ENCODE results near the gene SLC38A10. TPM values are rescaled to one million over a fixed set of nuclear protein-coding genes. Genes with fewer than 3 reads are reported as not detected.

SLC38A10 gene
- total RNA-seq, 2 experiments from 2014 or later: 56.0 to 147 TPM

DNA sequence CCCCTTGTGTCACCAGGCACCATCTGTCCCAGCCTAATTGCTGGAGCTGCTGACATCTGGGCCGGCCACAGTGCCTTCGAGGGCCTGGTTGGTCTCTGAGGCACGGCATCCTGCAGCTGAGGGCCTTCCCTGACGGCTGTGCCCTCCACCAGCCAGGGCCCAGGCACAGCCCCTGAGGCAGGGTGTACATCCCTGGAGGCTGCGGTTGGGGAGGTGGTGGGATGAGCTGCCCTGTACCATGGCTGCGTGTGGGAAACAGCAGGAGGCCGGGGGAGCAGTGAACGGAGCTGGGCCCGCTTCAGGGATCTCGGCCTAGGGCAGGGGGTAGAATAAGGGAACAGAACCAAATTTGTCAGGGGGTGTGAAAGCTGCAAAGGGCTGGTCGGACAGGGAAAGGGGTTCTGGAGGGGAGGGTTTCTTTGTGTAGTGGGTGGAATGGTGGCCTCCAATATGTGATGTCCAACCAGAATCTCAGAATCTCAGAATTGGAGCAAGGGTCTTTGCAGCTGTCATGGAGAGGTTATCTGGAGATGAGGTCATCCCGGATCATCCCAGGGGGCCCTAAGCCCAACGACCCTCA lies 10.0 kb upstream of the SLC38A10 start:
- BruUV-seq (replicated peaks): no TSS peak
- Histone ChIP-seq H3K9me2 (ENCODE audit: insufficient read depth, low read length) (no peaks in the 10 kb centered on the region), H3K4me2 (ENCODE audit: low read length) (no peak overlapping the region), H3K79me2 (ENCODE audit: insufficient read depth, low read depth, low read length) (no peaks in the 10 kb centered on the region), H4K20me1 (ENCODE audit: insufficient read depth, low read length) (no peaks in the 10 kb centered on the region), H3K36me3 (ENCODE audit: insufficient read depth, low read length) (no peaks in the 10 kb centered on the region), H3K9me3 (ENCODE audit: low read length) (no peaks in the 10 kb centered on the region), H3K4me1 (ENCODE audit: insufficient read depth, low read length, poor library complexity, severe bottlenecking) (no peaks in the 10 kb centered on the region), H3K4me3 (ENCODE audit: low read depth, low read length, poor library complexity, severe bottlenecking) (no peak overlapping the region), H3K27ac (ENCODE audit: low read depth, low read length, poor library complexity, severe bottlenecking) (no peak overlapping the region), H2AFZ (ENCODE audit: low read length) (no peak overlapping the region)
- ChIA-PET POLR2A (interaction anchor here (0.6 kb wide), 1 partner anchor 203 kb away, joined by 3 read pairs; no protein-coding TSS in a partner anchor), CTCF (ENCODE audit: unreplicated experiment) (no interaction called here)
- intact Hi-C loops (cut with micrococcal nuclease; ENCODE audit: unreplicated experiment): no loop called here
- TF ChIP-seq, protein P1, sequence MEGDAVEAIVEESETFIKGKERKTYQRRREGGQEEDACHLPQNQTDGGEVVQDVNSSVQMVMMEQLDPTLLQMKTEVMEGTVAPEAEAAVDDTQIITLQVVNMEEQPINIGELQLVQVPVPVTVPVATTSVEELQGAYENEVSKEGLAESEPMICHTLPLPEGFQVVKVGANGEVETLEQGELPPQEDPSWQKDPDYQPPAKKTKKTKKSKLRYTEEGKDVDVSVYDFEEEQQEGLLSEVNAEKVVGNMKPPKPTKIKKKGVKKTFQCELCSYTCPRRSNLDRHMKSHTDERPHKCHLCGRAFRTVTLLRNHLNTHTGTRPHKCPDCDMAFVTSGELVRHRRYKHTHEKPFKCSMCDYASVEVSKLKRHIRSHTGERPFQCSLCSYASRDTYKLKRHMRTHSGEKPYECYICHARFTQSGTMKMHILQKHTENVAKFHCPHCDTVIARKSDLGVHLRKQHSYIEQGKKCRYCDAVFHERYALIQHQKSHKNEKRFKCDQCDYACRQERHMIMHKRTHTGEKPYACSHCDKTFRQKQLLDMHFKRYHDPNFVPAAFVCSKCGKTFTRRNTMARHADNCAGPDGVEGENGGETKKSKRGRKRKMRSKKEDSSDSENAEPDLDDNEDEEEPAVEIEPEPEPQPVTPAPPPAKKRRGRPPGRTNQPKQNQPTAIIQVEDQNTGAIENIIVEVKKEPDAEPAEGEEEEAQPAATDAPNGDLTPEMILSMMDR (conservative IDR thresholded peaks at IDR 0.05; ENCODE audit: low read length): no peak
- no peak for TF ChIP-seq EZH2phosphoT487 (IDR thresholded peaks at IDR 0.05; ENCODE audit: borderline replicate concordance, low read depth, low read length)
- DNase-seq (ENCODE audit: low spot score): no peak

DNA sequence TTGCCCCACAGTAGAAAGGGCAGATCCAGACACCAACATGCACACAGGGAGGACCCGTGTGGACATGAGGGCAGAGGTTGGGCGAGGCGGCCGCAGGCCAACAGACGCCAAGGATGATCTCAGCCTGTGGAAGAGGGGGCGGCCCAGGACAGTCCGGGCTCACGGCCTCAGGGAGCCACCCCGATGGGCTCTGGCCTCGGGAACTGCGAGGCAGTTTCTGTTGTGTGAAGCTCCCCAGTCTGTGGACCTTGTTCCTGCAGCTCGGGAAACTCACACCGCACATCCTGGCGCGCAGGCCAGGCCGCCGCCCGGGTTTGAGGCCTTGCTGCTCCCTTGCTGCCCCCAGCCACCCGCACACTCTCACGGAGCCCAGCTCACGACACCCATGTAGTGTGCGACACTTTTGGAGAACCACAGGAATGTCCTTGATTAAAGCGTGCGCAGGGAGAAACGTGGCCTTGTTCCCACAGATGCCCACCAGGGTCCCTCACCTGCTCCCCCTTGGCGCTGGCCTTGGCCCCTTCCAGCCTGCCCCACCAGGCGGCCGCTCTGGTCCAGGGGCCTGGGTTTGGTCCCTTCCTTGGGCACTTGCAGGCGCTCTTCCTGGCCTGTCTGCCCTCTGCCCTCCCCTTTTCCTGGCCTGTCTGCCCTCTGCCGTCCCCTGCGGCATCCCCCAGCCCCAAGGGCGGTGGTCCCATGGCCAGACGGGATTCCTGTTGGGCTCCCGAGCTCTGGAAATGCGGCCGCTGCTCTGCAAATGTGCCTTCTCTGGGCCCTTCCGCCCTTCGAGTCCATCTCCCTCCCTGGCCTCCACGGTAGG lies 9.3 kb upstream of the SLC38A10 start:
- no peaks in the 10 kb centered on the region for H3K4me1 ChIP-seq (ENCODE audit: insufficient read depth, low read length, poor library complexity, severe bottlenecking)
- no peaks in the 10 kb centered on the region for H3K9me2 ChIP-seq (ENCODE audit: insufficient read depth, low read length)
- no peak overlapping the region for H3K27ac ChIP-seq (ENCODE audit: low read depth, low read length, poor library complexity, severe bottlenecking)
- TF ChIP-seq EZH2phosphoT487 (IDR thresholded peaks at IDR 0.05; ENCODE audit: borderline replicate concordance, low read depth, low read length): no peak
- TF ChIP-seq, protein P1 (conservative IDR thresholded peaks at IDR 0.05; ENCODE audit: low read length): no peak
- no peaks in the 10 kb centered on the region for H3K9me3 ChIP-seq (ENCODE audit: low read length)
- no peak for DNase-seq (ENCODE audit: low spot score)
- H4K20me1 ChIP-seq (ENCODE audit: insufficient read depth, low read length): no peaks in the 10 kb centered on the region
- intact Hi-C loops (cut with micrococcal nuclease; ENCODE audit: unreplicated experiment): no loop called here
- no peaks in the 10 kb centered on the region for H3K36me3 ChIP-seq (ENCODE audit: insufficient read depth, low read length)
- ChIA-PET POLR2A (interaction anchor here (0.6 kb wide), 1 partner anchor 204 kb away, joined by 3 read pairs; no protein-coding TSS in a partner anchor), CTCF (ENCODE audit: unreplicated experiment) (no interaction called here)
- no peaks in the 10 kb centered on the region for H3K79me2 ChIP-seq (ENCODE audit: insufficient read depth, low read depth, low read length)
- BruUV-seq (replicated peaks): no TSS peak
- no peak overlapping the region for H2AFZ ChIP-seq (ENCODE audit: low read length)
- H3K4me3 ChIP-seq (ENCODE audit: low read depth, low read length, poor library complexity, severe bottlenecking): no peak overlapping the region
- no peak overlapping the region for H3K4me2 ChIP-seq (ENCODE audit: low read length)

DNA sequence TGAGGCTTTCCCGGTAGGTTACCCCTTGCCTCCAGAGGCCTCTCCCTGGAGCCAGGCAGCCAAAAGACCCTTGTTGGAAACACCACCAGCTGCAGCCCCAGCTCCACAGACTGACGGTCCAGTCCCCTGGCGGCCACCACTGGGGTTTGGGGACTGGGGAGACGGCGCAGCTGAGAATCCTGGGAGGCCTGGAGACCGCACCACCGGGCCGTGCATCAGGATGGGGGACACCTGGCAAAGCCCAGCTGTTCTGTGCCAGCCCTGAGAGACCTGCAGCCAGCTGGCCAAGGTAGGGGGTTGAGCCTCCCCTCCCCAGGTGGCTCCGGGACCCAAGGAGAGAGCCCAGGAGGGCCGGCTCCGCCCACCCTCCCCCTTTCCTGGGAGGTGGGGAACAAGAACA lies 8.3 kb upstream of the SLC38A10 start:
- no peak for TF ChIP-seq EZH2phosphoT487 (IDR thresholded peaks at IDR 0.05; ENCODE audit: borderline replicate concordance, low read depth, low read length)
- TF ChIP-seq, protein P1 (conservative IDR thresholded peaks at IDR 0.05; ENCODE audit: low read length): no peak
- no peak overlapping the region for H3K4me3 ChIP-seq (ENCODE audit: low read depth, low read length, poor library complexity, severe bottlenecking)
- H3K4me1 ChIP-seq (ENCODE audit: insufficient read depth, low read length, poor library complexity, severe bottlenecking): no peaks in the 10 kb centered on the region
- no peak overlapping the region for H3K4me2 ChIP-seq (ENCODE audit: low read length)
- H3K27ac ChIP-seq (ENCODE audit: low read depth, low read length, poor library complexity, severe bottlenecking): no peak overlapping the region
- no peaks in the 10 kb centered on the region for H3K9me3 ChIP-seq (ENCODE audit: low read length)
- H2AFZ ChIP-seq (ENCODE audit: low read length): no peak overlapping the region
- DNase-seq (ENCODE audit: low spot score): no peak
- ChIA-PET CTCF (ENCODE audit: unreplicated experiment) (no interaction called here), POLR2A (no interaction called here)
- no peaks in the 10 kb centered on the region for H3K79me2 ChIP-seq (ENCODE audit: insufficient read depth, low read depth, low read length)
- no peaks in the 10 kb centered on the region for H4K20me1 ChIP-seq (ENCODE audit: insufficient read depth, low read length)
- intact Hi-C loops (cut with micrococcal nuclease; ENCODE audit: unreplicated experiment): no loop called here
- BruUV-seq (replicated peaks): no TSS peak
- no peaks in the 10 kb centered on the region for H3K36me3 ChIP-seq (ENCODE audit: insufficient read depth, low read length)
- no peaks in the 10 kb centered on the region for H3K9me2 ChIP-seq (ENCODE audit: insufficient read depth, low read length)

Data from OCI-LY7 (cell line).